Measurements from ENCODE around the gene BBOF1. TPM values are rescaled to one million over a fixed set of nuclear protein-coding genes. Genes with fewer than 3 reads are reported as not detected.

Gene BBOF1
- total and polyA plus RNA-seq, 9 of the 15 experiments (the other 6 are each of a cell fraction or from before 2014, with no cell fraction given), result 1.3 to 4.9 (median 4.2) TPM

DNA sequence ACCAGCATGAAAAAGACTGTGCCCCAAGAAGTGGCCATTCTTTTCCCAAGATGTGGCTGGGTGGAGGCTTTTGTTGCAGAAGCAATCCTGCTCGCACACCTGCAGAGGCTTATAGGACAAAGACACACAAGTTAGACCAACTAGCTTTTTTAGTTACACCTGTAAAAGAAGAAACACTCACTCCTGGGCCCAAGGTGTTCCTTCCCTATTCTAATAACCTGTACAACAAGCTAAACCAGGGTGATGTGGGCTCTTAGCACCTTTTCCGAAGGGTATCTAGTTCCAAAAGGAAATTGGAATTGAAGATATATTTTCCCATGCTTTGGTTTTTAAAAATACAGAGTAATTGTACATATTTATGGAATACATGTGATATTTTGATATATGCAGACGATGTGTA lies 31.1 kb upstream of the BBOF1 start:
- Histone ChIP-seq H4K20me1 (replicated peaks; ENCODE audit: control insufficient read depth, insufficient read depth, low read length) (no peaks in the 10 kb centered on the region), H2AFZ (ENCODE audit: low read depth, low read length) (no peak overlapping the region), H3K9me1 (ENCODE audit: control insufficient read depth, insufficient read depth, low read length) (no peaks in the 10 kb centered on the region), H3K79me2 (ENCODE audit: control insufficient read depth, insufficient read depth, low read length) (no peaks in the 10 kb centered on the region), H3K36me3 (ENCODE audit: control insufficient read depth, insufficient read depth, low read length) (peaks cover 19% of the 10 kb centered on the region; the same call in 2 of the 3 replicates), H3K9me3 (replicated peaks; ENCODE audit: control insufficient read depth, insufficient read depth, low read depth, low read length) (no peaks in the 10 kb centered on the region), H3K9ac (ENCODE audit: insufficient read depth in 1 of 2, low read depth in 2 of 2, low read length in 2 of 2) (no peak overlapping the region), H3K4me3 (no peak overlapping the region), H3K4me2 (ENCODE audit: insufficient read depth, low read length) (no peak overlapping the region), H3K4me1 (replicated peaks in 1 of 2; ENCODE audit: control insufficient read depth in 2 of 2, insufficient read depth in 2 of 2, low read length in 2 of 2) (no peaks in the 10 kb centered on the region), H3K27me3 (ENCODE audit: control insufficient read depth in 2 of 2, insufficient read depth in 2 of 2, low read length in 2 of 2) (no peaks in the 10 kb centered on the region), H3K27ac (ENCODE audit: extremely low read depth, low read depth, low read length) (no peak overlapping the region)
- intact Hi-C loops (cut with micrococcal nuclease) (no loop called here), in situ Hi-C loops (cut with MboI) (no loop called here)
- FAIRE-seq, result no peak
- no peak for DNase-seq (ENCODE audit: extremely low read depth in 1 of 4, low spot score in 3 of 4)
- BruUV-seq (replicated peaks), result no TSS peak
- POLR2A ChIA-PET, result interaction anchor here (0.6 to 0.7 kb wide), 2 partner anchors 13 to 202 kb away, joined by 3 read pairs; no protein-coding TSS in a partner anchor
- CTCF ChIA-PET (ENCODE audit: low intra/inter-chr PET ratio), result no interaction called here
- ATAC-seq, result no peak
- WGBS (ENCODE audit: insufficient coverage, low coverage, missing lambda C conversion rate), result 80% methylated on average over 3 of the region's 3 CpGs
- no peak for TF ChIP-seq SMC3 (conservative IDR thresholded peaks at IDR 0.05; ENCODE audit: insufficient read depth, low read depth, low read length)
- TF ChIP-seq NUFIP1 (IDR thresholded peaks at IDR 0.05; ENCODE audit: partially characterized antibody), result no peak
- TF ChIP-seq, protein P1, sequence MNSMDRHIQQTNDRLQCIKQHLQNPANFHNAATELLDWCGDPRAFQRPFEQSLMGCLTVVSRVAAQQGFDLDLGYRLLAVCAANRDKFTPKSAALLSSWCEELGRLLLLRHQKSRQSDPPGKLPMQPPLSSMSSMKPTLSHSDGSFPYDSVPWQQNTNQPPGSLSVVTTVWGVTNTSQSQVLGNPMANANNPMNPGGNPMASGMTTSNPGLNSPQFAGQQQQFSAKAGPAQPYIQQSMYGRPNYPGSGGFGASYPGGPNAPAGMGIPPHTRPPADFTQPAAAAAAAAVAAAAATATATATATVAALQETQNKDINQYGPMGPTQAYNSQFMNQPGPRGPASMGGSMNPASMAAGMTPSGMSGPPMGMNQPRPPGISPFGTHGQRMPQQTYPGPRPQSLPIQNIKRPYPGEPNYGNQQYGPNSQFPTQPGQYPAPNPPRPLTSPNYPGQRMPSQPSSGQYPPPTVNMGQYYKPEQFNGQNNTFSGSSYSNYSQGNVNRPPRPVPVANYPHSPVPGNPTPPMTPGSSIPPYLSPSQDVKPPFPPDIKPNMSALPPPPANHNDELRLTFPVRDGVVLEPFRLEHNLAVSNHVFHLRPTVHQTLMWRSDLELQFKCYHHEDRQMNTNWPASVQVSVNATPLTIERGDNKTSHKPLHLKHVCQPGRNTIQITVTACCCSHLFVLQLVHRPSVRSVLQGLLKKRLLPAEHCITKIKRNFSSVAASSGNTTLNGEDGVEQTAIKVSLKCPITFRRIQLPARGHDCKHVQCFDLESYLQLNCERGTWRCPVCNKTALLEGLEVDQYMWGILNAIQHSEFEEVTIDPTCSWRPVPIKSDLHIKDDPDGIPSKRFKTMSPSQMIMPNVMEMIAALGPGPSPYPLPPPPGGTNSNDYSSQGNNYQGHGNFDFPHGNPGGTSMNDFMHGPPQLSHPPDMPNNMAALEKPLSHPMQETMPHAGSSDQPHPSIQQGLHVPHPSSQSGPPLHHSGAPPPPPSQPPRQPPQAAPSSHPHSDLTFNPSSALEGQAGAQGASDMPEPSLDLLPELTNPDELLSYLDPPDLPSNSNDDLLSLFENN (IDR thresholded peaks at IDR 0.05; ENCODE audit: low read depth in 2 of 2, low read length in 2 of 2), result no peak
- TF ChIP-seq, protein P2, sequence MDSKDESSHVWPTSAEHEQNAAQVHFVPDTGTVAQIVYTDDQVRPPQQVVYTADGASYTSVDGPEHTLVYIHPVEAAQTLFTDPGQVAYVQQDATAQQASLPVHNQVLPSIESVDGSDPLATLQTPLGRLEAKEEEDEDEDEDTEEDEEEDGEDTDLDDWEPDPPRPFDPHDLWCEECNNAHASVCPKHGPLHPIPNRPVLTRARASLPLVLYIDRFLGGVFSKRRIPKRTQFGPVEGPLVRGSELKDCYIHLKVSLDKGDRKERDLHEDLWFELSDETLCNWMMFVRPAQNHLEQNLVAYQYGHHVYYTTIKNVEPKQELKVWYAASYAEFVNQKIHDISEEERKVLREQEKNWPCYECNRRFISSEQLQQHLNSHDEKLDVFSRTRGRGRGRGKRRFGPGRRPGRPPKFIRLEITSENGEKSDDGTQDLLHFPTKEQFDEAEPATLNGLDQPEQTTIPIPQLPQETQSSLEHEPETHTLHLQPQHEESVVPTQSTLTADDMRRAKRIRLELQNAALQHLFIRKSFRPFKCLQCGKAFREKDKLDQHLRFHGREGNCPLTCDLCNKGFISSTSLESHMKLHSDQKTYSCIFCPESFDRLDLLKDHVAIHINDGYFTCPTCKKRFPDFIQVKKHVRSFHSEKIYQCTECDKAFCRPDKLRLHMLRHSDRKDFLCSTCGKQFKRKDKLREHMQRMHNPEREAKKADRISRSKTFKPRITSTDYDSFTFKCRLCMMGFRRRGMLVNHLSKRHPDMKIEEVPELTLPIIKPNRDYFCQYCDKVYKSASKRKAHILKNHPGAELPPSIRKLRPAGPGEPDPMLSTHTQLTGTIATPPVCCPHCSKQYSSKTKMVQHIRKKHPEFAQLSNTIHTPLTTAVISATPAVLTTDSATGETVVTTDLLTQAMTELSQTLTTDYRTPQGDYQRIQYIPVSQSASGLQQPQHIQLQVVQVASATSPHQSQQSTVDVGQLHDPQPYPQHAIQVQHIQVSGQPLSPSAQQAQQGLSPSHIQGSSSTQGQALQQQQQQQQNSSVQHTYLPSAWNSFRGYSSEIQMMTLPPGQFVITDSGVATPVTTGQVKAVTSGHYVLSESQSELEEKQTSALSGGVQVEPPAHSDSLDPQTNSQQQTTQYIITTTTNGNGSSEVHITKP (IDR thresholded peaks at IDR 0.05; ENCODE audit: partially characterized antibody), result no peak
- TF ChIP-seq, protein P3, sequence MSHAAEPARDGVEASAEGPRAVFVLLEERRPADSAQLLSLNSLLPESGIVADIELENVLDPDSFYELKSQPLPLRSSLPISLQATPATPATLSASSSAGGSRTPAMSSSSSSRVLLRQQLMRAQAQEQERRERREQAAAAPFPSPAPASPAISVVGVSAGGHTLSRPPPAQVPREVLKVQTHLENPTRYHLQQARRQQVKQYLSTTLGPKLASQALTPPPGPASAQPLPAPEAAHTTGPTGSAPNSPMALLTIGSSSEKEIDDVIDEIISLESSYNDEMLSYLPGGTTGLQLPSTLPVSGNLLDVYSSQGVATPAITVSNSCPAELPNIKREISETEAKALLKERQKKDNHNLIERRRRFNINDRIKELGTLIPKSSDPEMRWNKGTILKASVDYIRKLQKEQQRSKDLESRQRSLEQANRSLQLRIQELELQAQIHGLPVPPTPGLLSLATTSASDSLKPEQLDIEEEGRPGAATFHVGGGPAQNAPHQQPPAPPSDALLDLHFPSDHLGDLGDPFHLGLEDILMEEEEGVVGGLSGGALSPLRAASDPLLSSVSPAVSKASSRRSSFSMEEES (CRISPR knock-in tag; IDR thresholded peaks at IDR 0.05), result no peak
- no peak for TF ChIP-seq HCFC1 (IDR thresholded peaks at IDR 0.05; ENCODE audit: low read depth, low read length)
- TF ChIP-seq, protein P4, sequence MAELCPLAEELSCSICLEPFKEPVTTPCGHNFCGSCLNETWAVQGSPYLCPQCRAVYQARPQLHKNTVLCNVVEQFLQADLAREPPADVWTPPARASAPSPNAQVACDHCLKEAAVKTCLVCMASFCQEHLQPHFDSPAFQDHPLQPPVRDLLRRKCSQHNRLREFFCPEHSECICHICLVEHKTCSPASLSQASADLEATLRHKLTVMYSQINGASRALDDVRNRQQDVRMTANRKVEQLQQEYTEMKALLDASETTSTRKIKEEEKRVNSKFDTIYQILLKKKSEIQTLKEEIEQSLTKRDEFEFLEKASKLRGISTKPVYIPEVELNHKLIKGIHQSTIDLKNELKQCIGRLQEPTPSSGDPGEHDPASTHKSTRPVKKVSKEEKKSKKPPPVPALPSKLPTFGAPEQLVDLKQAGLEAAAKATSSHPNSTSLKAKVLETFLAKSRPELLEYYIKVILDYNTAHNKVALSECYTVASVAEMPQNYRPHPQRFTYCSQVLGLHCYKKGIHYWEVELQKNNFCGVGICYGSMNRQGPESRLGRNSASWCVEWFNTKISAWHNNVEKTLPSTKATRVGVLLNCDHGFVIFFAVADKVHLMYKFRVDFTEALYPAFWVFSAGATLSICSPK (IDR thresholded peaks at IDR 0.05; ENCODE audit: borderline replicate concordance), result no peak
- no peak for TF ChIP-seq HNRNPH1 (optimal IDR thresholded peaks at IDR 0.05; ENCODE audit: low read depth, low read length)
- no peak for TF ChIP-seq NR4A1 (CRISPR knock-in tag; IDR thresholded peaks at IDR 0.05)
- no peak for TF ChIP-seq NR4A1 (tag; IDR thresholded peaks at IDR 0.05)
- TF ChIP-seq ZNF174 (CRISPR knock-in tag; IDR thresholded peaks at IDR 0.05), result no peak

Data from K562 (cell line).